ENCODE data around the gene HINFP.

GRCh38 chr11:119087123-119087522 lies 34.3 kb upstream of the HINFP start:
- TF ChIP-seq CTCF (IDR thresholded peaks at IDR 0.05), result no peak
- TF ChIP-seq POLR2A (IDR thresholded peaks at IDR 0.05), result no peak

Measured in right lobe of liver (tissue), 4 donors.